Keratinocyte (primary cell): ENCODE measurements around the gene DLG2.

Experiments used
- EZH2 ChIP-seq: IDR thresholded peaks from one replicate; pipeline ENCODE4 v1.6.1; 2012; ENCODE audit warnings: inconsistent platforms, mild to moderate bottlenecking, low read length, moderate library complexity
- TF ChIP-seq, protein P1 (sequence below), 3 experiments: IDR thresholded peaks in 1 of 3; conservative IDR thresholded peaks in 1 of 3; optimal IDR thresholded peaks in 1 of 3; 2 replicates in 2 of 3; 3 replicates in 1 of 3; pipeline versions ENCODE3 to v1.5.1; 2011; ENCODE audit warnings: low read length in 3 of 3, mild to moderate bottlenecking in 3 of 3, moderate library complexity in 2 of 3, control low read depth in 1 of 3, inconsistent platforms in 1 of 3; ENCODE audit not compliant: insufficient read depth in 2 of 3; ENCODE audit errors: extremely low read depth in 1 of 3

- TF ChIP-seq, protein P1, sequence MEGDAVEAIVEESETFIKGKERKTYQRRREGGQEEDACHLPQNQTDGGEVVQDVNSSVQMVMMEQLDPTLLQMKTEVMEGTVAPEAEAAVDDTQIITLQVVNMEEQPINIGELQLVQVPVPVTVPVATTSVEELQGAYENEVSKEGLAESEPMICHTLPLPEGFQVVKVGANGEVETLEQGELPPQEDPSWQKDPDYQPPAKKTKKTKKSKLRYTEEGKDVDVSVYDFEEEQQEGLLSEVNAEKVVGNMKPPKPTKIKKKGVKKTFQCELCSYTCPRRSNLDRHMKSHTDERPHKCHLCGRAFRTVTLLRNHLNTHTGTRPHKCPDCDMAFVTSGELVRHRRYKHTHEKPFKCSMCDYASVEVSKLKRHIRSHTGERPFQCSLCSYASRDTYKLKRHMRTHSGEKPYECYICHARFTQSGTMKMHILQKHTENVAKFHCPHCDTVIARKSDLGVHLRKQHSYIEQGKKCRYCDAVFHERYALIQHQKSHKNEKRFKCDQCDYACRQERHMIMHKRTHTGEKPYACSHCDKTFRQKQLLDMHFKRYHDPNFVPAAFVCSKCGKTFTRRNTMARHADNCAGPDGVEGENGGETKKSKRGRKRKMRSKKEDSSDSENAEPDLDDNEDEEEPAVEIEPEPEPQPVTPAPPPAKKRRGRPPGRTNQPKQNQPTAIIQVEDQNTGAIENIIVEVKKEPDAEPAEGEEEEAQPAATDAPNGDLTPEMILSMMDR (optimal IDR thresholded peaks at IDR 0.05 in 1 of 3, IDR thresholded peaks at IDR 0.05 in 1 of 3, conservative IDR thresholded peaks at IDR 0.05 in 1 of 3; ENCODE audit: extremely low read depth in 1 of 3, insufficient read depth in 2 of 3, low read length in 3 of 3) = no peak
- no peak for TF ChIP-seq EZH2
Measured at GRCh38 chr11:84671325-84671999, 955.7 kb downstream of the DLG2 start.
